WTC11 (cell line): ENCODE results near the gene ARHGAP8. TPM values are rescaled to one million over a fixed set of nuclear protein-coding genes. Genes with fewer than 3 reads are reported as not detected.

ENCODE experiments used
- ATAC-seq: fragments of 200-7000 bp; cut with Tn5 transposase; 2 replicates; pipeline ENCODE4 v1.10.0; 2021; ENCODE audit warnings: mild to moderate bottlenecking, moderate library complexity
- CTCF ChIA-PET: fragments of 300-600 bp; sonication (Branson Sonifier 250); formaldehyde crosslinking; loops from one replicate; lab custom pipeline; 2021; ENCODE audit warnings: antibody characterized with exemption; lab: Charles Lee
- POLR2A ChIA-PET: fragments of 350-600 bp; sonication (Branson Sonifier 250); formaldehyde crosslinking; loops from one replicate; lab custom pipeline; 2021; ENCODE audit warnings: antibody characterized with exemption; lab: Charles Lee
- DNase-seq: peaks from one replicate; pipeline ENCODE4 v3.0.0; 2021; ENCODE audit warnings: low spot score
- H3K27ac Mint-ChIP-seq: 2 replicates; pipeline ENCODE4 v1.8.0; 2021; ENCODE audit warnings: mixed read lengths
- H3K27me3 Mint-ChIP-seq: 2 replicates; pipeline ENCODE4 v1.8.0; 2021; ENCODE audit warnings: low read depth, mild to moderate bottlenecking, moderate library complexity, mixed read lengths
- H3K36me3 Mint-ChIP-seq: 2 replicates; pipeline ENCODE4 v1.8.0; 2021; ENCODE audit warnings: mixed read lengths
- H3K4me1 Mint-ChIP-seq: 2 replicates; pipeline ENCODE4 v1.8.0; 2022; ENCODE audit warnings: mixed read lengths
- H3K4me3 Mint-ChIP-seq: 2 replicates; pipeline ENCODE4 v1.8.0; 2021; ENCODE audit warnings: mild to moderate bottlenecking, moderate library complexity, mixed read lengths
- H3K9me3 Mint-ChIP-seq: 2 replicates; pipeline ENCODE4 v1.8.0; 2021; ENCODE audit warnings: mixed read lengths
- CREM ChIP-seq: sonication (generic); formaldehyde crosslinking; IDR thresholded peaks from 2 replicates; pipeline ENCODE4 v1.8.1; 2022; ENCODE audit warnings: mild to moderate bottlenecking, missing genetic modification reagents, moderate library complexity
- ESRRA ChIP-seq: sonication (generic); formaldehyde crosslinking; IDR thresholded peaks from 2 replicates; pipeline ENCODE4 v1.8.1; 2022; ENCODE audit warnings: mild to moderate bottlenecking, missing genetic modification reagents, borderline replicate concordance
- NFATC4 ChIP-seq: fragments of 250-450 bp; sonication (Bioruptor Pico); IDR thresholded peaks from 2 replicates; pipeline ENCODE4 v1.9.0; 2021; ENCODE audit warnings: mild to moderate bottlenecking
- TEAD4 ChIP-seq: sonication (generic); formaldehyde crosslinking; IDR thresholded peaks from 2 replicates; pipeline ENCODE4 v1.8.0; 2022; ENCODE audit warnings: mild to moderate bottlenecking, missing genetic modification reagents
- TP53 ChIP-seq: sonication (generic); formaldehyde crosslinking; IDR thresholded peaks from 2 replicates; pipeline ENCODE4 v1.8.1; 2023; ENCODE audit warnings: mild to moderate bottlenecking, missing genetic modification reagents
- ZNF219 ChIP-seq: sonication (generic); formaldehyde crosslinking; IDR thresholded peaks from 2 replicates; pipeline ENCODE4 v1.8.0; 2023; ENCODE audit warnings: missing genetic modification reagents, mild to moderate bottlenecking, borderline replicate concordance
- ZSCAN18 ChIP-seq: fragments of 250-450 bp; sonication (Bioruptor Pico); IDR thresholded peaks from 2 replicates; pipeline ENCODE4 v2.1.2; 2022; ENCODE audit warnings: mild to moderate bottlenecking, moderate library complexity
- total RNA-seq: library from RNA; stranded (reverse); gene quantifications from 3 replicates; pipeline ENCODE4 v1.2.3, GENCODE V29; 2021
- TF ChIP-seq, protein P1 (sequence below): sonication (generic); formaldehyde crosslinking; IDR thresholded peaks from 2 replicates; pipeline ENCODE4 v1.8.0; 2022; ENCODE audit warnings: mild to moderate bottlenecking, missing genetic modification reagents
- TF ChIP-seq, protein P2 (sequence below): sonication (generic); formaldehyde crosslinking; IDR thresholded peaks from 2 replicates; pipeline ENCODE4 v1.8.0; 2023; ENCODE audit warnings: missing genetic modification reagents

The ARHGAP8 gene
- total RNA-seq, 1 experiment from 2014 or later: 61.4 TPM

GRCh38 chr22:44819966-44820631, 67.7 kb downstream of the ARHGAP8 start (continued):
- TF ChIP-seq, protein P1, sequence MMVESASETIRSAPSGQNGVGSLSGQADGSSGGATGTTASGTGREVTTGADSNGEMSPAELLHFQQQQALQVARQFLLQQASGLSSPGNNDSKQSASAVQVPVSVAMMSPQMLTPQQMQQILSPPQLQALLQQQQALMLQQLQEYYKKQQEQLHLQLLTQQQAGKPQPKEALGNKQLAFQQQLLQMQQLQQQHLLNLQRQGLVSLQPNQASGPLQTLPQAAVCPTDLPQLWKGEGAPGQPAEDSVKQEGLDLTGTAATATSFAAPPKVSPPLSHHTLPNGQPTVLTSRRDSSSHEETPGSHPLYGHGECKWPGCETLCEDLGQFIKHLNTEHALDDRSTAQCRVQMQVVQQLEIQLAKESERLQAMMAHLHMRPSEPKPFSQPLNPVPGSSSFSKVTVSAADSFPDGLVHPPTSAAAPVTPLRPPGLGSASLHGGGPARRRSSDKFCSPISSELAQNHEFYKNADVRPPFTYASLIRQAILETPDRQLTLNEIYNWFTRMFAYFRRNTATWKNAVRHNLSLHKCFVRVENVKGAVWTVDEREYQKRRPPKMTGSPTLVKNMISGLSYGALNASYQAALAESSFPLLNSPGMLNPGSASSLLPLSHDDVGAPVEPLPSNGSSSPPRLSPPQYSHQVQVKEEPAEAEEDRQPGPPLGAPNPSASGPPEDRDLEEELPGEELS (CRISPR knock-in tag): no peak
- TF ChIP-seq ESRRA (CRISPR knock-in tag): no peak

DNA sequence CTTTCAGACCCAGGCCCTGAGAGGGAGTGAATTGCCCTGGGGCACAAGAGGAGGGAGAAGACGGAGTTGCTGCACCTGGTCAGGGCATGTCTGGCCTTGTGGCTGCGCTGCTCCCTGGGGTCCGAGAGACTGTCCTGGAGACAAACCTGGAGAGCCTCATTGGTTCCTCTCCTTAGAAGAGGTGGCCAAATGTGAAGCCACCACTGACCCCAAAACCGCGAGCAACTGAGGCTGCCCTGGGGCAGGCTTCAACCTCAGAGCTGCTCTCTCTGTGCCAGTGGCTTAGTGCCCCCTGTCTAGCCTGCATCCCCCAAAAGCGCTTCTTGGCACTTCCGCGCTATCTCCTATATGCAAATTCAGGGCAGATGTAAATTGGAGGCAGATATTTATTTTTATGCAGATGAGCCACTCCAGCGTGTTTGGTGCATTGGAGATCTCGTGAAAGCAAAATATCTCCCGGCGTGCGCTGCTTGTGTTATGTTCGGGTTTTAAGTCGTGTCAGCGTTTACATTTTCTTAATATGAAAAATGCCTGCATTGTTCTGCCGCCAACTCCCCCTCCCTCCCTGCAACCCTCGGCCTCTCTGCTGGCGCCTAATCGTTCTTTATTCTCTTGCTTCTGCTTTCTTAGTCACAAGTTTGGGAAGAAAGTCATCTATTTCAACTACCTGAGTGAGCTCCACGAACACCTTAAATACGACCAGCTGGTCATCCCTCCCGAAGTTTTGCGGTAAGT, 69.5 kb downstream of the ARHGAP8 start:
- no peaks in the 10 kb centered on the region for H3K9me3 Mint-ChIP-seq
- DNase-seq: no peak

DNA sequence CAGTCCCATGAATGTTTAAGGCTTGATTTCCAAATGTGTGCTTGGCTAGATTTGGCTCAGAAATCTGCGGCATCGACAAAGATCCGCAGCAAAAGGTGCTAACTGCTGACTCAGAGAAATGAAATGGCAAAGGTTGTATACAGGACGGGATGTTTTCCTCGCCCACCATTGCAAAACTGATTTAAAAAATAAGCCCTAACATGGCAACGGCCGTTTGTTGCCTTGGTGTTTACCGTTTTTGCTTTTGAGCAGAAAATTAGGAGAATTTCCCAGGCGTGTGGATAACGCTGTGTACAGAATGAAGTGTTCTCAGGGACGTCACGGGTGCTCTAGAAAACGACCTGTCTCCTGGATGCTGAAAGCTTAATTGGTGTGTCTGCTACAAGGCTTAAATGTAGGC, 70.2 kb downstream of the ARHGAP8 start:
- ATAC-seq (no peak), DNase-seq (no peak)
- ChIA-PET POLR2A (no interaction called here), CTCF (no interaction called here)
- Mint-ChIP-seq H3K4me1 (peaks cover 23% of the 10 kb centered on the region), H3K9me3 (no peaks in the 10 kb centered on the region), H3K27ac (no peak overlapping the region), H3K36me3 (peaks cover 22% of the 10 kb centered on the region), H3K4me3 (no peak overlapping the region), H3K27me3 (no peaks in the 10 kb centered on the region)
- TF ChIP-seq CREM: no peak
- no peak for TF ChIP-seq TP53 (CRISPR knock-in tag)
- TF ChIP-seq, protein P2, sequence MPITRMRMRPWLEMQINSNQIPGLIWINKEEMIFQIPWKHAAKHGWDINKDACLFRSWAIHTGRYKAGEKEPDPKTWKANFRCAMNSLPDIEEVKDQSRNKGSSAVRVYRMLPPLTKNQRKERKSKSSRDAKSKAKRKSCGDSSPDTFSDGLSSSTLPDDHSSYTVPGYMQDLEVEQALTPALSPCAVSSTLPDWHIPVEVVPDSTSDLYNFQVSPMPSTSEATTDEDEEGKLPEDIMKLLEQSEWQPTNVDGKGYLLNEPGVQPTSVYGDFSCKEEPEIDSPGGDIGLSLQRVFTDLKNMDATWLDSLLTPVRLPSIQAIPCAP (CRISPR knock-in tag): no peak
- no peak for TF ChIP-seq NFATC4 (CRISPR knock-in tag)

More for the DNA sequence above, 69.5 kb downstream of the ARHGAP8 start:
- no peak for ATAC-seq
- Mint-ChIP-seq H3K4me3 (no peak overlapping the region), H3K27ac (no peak overlapping the region), H3K36me3 (peaks cover 20% of the 10 kb centered on the region), H3K4me1 (peaks cover 23% of the 10 kb centered on the region), H3K27me3 (no peaks in the 10 kb centered on the region)
- TF ChIP-seq, protein P1 (CRISPR knock-in tag): no peak
- TF ChIP-seq ZNF219 (CRISPR knock-in tag): no peak
- CTCF ChIA-PET: interaction anchor here (1.0 to 2.0 kb wide), 4 partner anchors 8 to 424 kb away, joined by 3 to 18 read pairs (median 8); no protein-coding TSS in a partner anchor
- POLR2A ChIA-PET: no interaction called here

DNA sequence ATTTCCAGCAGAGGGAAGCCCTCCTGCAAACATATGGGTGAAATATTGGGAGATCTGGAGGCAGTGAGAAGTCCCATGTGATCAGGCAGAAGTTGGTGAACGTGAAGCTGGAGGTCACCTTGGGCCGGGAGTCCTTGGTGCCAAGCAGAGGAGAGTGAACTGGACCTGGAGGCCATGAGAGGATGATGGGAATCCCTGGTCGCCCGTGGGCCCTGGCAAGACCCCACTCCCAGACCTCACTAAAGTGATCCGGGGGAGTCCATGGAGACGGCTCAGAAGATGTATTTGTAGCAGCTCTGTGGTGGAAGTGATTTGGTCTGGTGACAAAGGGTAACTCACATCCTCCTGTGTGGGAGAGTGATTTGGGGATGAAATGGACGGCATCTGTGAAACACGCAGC, 71.0 kb downstream of the ARHGAP8 start:
- no peak overlapping the region for H3K4me3 Mint-ChIP-seq
- ChIA-PET CTCF (interaction anchor here (0.5 kb wide), 1 partner anchor 172 kb away, joined by 4 read pairs; no protein-coding TSS in a partner anchor), POLR2A (no interaction called here)
- H3K9me3 Mint-ChIP-seq: no peaks in the 10 kb centered on the region
- ATAC-seq (no peak), DNase-seq (no peak)
- H3K36me3 Mint-ChIP-seq: peaks cover 21% of the 10 kb centered on the region
- peaks cover 23% of the 10 kb centered on the region for H3K4me1 Mint-ChIP-seq
- H3K27me3 Mint-ChIP-seq: no peaks in the 10 kb centered on the region
- no peak for TF ChIP-seq TEAD4
- TF ChIP-seq ZSCAN18 (CRISPR knock-in tag): no peak
- H3K27ac Mint-ChIP-seq: peak overlapping the region; percentile 12; the same call in 1 of the 2 replicates
